HG03196 (cell line): ENCODE measurements around the gene DHCR7.
"Not testable (repeated sequence)": the region's sequence is repeated elsewhere in the genome, so short reads cannot be mapped to it uniquely, and the experiment has no call there.

Experiments
- ATAC-seq: cut with Tn5 transposase; IDR thresholded peaks from one replicate; pipeline ENCODE4 v1.9.1; 2021; ENCODE audit not compliant: unreplicated experiment

Gene DHCR7

DNA sequence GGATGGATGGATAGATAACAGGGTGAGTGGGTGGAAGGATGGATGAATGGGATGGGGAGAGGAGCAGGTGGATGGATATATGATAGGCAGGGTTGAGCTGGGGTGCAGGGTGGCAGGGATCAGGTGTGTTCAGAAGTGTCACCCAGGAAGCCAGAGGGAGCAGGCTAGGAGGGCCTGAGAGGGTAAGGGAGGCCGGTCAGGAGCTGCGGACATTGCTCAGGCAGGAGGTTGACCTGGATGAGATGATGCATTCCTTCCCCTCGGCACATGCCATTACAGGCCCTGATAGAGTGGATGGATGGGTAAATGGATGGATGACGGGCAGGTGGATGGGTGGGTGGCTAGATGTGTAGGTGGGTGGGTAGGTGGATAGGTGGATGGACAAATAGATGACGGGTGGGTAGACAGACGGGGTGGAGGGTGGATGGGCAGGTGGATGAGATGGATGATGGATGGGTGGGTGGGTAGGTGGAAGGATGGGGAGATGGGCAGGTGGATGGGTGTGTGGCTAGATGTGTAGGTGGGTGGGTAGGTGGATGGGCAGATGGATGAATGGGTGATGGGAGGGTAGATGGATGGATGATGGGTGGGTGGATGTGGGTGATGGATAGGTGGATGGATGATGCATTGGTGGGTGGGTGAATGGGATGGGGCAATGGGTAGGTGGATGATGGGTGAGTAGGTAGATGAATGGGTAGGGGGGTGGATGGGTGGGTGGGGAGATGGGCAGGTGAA, 8.0 kb downstream of the DHCR7 start:
- ATAC-seq, result no peak

DNA sequence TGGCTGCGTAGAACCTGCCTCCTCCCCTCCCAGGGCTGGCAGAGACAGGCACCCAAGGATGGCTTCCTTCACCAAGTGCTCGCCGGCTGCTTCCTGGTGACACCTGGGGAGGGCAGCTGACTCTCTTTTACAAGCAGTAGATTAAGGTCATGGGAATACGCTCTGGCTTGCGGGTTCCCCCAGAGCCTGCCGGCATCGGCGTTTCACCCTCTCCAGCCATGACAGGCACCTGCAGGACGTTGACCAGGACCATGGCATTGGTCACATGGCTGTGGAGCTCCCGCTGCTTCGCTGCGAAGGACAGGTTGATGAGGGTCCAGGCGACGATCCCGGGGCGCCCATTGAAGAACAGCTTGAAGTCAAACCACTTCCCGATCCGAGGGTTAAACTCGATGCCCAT, 9.5 kb downstream of the DHCR7 start:
- no peak for ATAC-seq

DNA sequence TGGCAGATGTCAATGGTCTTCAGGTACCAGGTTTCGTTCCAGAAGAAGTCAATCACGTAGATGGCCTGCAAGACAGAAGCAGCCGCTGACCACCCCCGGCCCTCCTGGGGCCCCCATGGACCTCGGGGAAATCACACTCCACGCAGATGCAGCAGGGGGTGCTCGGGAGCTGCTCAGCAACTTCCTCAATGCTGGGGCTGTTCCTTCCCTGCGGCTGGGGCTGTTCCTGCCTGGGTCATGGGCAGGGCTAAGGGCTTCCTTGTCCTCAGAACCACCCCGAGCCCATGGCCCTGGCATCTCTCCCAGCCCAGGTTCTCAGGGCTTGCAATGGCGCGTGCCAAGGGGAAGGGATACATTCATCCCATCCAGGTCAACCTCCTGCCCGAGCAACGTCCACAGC, 10.3 kb downstream of the DHCR7 start:
- no peak for ATAC-seq

DNA sequence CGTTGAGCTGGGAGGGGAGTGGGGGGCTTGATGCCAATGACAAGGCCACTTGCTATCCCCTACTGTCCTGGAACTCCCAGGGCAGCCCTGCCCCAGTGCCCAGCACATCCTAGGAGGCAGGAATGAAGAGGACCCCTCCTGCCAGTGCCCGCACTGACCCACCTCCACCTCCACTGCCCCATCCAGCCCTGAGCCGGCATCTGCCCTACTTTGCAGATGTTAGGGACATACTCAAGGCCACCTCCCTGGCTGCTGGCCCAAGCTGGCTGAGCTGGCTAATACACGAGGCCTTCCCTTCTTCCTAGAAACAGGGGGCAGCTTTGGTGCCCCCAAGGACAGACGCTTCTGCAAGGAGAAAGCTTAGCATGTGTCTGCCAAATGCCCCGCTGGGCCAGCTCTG, 10.8 kb downstream of the DHCR7 start:
- ATAC-seq, result no peak

DNA sequence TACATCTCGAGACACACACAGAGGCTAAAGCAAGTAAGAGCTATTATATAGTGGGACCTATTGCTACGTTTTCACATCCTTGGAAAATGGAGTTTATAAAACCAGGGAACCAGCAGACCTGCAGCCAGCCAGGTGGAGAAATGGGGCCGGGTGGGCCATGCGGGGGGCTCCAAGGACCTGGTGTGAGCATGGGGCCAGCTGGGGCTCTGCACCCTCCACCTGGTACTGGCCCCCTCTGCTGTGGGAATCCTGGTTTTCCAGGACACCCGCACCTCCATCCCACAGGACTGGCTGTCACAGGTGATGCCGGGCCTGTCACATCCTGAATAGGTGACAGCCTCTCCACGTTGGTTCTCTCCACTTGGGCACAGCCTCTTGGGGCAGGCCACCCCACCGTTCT, 11.3 kb downstream of the DHCR7 start:
- no peak for ATAC-seq

DNA sequence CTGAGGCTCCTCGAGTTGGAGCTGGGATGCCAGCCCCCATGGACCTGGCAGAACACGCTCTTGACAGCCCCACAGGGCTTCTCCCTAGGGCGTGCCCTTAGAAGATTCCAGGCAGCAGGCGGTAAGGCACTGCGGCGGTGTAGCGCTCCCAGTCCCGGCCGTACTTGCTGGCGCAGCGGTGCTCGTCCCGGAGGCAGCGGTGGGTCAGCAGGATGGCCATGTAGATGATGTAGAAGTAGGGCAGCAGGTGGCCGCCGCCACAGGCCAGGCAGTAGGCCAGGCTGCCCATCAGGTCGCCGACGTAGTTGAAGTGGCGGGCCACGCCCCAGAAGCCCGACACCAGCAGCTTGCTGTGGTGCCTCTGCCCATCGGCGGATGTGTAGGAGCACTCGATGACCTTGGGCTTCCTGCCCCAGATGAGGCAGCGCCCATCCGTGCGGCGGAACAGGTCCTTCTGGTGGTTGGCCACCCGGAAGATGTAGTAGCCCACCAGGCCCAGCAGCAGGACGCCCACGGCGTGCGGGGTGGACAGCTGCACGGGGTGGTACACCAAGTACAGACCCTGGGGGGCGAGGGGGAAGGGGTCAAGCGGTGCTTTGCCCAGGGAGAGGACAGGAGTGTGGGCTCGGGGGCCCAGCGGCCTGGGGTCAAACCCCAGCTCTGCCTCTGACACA, 12.8 kb downstream of the DHCR7 start:
- no peak for ATAC-seq

DNA sequence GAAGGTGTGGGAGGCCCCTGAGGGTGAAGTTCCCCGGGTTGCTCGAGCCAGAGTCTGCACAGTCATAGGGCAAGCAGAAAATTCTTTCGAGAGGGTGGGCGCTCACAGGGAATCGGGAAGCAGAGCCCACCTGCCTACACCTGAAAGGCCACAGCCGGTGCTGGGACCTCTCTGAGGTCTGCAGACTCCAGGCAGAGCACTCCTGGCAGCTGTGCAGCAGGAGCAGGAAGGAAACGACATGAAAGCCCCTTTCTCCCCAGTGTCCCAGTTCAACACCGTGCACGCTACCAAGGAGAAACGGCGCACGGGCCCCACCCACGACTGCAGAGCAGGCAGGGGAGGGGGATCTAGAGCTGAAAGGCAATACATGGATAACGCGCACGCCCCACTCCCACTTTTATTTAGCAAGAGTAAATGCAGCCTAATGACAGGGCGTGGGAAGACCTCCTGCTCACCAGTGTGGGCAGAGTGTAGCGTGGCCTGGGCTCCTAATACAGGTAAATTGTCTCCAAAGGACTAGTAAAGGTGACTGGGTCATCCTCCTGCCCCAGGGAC, 13.5 kb downstream of the DHCR7 start:
- ATAC-seq, result no peak

DNA sequence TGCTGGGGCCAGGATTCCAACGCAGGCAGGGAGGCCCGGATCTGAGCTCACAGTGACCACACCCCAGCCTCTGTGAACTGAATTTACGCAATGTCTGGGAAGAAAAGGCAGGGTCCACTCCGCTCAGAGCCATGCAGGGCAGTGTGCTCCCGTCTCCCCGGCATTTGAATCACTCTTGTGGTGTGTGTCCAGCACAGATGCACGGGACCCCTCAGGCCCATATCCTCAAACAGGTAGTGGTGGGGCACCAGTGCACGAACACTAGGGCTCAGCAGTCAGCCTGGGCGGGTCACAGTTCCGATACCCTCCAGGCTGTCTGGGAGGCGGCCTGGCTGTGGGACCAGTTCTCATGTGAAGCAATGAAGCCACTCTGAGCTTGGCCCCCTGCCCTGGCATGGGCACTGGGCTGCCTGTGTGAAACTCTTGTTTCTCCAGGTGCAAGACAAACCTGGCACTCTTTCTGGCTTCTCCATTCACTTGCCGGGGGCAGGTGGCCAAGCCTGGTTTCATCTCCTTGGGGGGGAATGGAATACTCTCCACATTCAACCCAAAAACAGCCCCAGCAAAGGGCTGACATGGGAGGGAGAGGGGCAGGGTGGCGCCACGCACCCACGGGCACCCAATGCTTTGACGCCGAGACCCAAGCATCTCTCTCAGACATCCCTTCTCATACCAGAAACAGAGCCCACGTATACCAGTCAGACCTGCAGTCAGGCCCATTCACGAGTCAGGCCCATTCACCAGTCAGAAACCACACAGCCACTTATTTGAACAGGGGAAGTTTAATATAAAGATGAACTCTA, 14.3 kb downstream of the DHCR7 start:
- no peak for ATAC-seq

DNA sequence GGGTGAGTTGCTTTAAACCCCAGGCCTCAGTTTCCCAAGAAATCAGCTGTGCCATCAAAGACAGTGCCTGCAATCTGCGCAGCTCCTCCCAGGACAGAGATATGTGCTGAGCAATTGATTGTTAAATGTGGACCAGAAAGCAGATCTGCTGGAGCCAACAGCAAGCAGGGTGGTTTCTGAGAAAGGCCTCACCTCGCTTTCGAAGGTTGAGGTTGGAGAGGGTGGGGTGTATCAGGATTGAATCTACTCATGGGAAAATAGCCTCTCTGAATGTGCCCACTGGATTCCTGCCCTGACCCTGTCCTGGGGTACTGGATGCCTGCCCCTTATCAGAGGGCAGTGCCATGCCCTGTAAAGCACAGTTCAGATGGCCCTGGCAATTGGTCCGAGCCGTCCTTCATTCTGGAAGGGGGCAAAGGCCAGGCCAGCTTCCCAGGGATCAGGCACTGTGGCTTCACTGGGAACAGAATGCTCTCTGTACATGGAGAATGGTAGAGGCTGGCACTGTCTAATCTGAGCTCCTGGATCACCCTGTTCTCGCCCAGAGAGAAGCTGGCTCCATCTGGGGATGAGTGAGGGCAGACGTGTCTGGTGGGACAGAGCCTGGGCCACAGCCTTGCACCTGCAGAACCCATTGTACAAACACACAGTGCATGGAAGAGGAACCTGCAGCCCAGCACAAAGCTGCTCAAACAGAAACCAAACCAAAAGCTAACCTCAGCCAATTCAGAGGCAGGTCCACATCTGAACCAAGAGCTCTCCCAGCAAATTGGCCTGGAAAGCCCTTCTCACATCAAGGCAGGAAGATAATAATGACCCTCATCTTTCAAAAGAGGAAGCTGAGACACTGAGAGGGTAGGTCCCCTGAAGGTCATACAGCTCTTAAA, 15.2 kb downstream of the DHCR7 start:
- ATAC-seq, result no peak

DNA sequence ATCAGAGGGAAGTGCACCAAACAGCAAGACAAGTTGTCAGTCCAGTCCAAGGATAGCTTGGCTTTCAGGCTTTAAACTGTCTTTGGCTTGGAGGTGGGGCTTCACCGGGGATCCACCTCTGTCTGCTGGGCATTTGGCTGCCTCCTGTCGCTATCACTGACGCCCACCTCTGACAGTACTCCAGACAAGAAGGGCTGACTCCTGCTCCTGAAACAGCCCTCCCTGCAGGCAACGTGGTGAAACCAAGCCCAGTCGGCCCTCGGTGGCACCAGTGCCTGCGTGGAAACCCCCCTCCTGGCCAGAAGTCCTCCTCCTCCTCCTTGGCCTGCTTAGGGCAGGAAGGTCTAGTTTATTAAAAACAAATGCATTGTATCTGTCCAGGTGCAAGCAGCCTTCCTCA, 16.9 kb downstream of the DHCR7 start:
- no peak for ATAC-seq

DNA sequence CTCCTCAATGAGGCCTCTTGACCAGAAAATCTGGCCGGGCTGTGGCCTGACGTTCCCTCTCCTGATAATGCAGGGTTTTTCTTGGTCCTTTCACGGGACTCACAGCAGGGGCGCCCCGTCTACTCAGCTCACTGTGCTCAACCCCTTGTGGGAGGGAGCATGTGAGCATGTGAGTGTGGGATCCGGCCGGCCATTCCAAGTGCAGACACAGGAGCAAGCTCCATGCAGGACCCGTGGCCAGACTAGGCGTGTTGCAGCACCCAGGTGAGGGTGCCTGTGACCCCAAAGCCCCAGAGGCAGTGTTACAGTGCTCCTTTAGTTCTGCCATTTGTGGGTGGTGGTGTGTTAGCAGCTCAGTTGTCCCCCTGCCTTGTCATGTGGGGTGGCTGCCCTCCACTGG, 18.0 kb downstream of the DHCR7 start:
- ATAC-seq, result no peak

DNA sequence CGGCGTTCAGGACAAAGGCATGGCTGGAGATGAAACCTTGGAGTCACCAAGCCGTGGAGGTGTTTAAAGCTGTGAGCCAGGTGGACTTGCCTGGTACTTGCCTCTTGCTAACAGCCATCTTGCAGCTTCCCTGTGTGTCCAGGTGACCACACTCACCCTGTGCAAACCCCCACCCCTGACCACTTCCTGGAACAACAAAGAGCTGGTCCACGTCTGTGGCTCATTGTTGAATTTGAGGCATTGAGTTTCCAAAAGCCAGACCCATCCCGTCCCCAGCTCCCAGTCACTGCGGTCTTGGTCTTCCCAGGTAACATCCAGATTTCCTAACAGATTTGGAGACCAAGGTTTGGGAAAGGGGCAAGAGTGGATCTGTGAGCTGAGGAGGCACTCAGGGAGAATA, 18.5 kb downstream of the DHCR7 start:
- no peak for ATAC-seq

DNA sequence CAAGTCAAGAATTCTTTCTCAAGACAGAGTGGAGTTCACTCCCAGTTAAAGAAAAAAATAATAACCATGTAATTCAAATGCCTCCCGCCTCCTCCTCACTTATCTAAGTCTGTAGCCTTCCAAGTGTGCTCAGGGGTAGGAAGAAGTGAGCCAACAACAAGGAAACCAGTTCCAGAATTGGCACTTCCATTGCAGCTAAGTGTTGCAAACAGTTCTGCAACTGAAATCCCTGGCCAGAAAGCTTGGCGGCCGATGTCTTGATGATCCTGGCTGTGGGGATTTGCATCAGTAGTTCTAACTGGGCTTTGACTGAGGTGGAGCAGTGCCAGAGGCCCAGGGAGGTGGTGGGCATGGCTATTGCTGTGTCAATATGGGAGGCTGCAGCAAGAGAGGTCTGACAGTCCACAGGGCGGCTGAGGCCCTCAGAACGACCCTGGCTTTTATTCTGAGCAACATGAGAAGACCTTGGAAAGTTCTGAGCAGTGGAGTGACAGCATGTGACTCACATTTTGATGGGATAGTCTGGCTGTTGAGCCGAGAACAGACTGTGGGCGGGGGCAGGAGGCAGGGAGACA, 19.2 kb downstream of the DHCR7 start:
- ATAC-seq, result no peak

DNA sequence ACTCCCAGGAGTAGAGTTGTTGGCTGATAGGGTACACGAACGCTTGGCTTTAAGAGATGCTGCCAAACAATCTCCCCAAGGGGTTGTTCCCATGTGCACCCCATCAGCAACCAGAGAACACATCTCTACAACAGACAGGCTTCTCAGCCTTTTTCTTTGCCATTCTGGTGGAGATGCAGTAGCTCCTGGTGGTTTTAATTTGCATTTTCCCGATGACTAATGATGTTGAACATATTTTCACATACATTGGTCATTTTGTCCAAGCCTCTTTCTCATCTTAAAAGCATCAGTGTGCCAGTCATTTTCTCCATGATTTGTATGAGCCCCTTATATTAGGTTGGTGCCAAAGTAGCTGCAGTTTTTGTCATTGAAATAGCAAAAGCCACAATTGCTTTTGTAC, 21.8 kb downstream of the DHCR7 start:
- no peak for ATAC-seq

DNA sequence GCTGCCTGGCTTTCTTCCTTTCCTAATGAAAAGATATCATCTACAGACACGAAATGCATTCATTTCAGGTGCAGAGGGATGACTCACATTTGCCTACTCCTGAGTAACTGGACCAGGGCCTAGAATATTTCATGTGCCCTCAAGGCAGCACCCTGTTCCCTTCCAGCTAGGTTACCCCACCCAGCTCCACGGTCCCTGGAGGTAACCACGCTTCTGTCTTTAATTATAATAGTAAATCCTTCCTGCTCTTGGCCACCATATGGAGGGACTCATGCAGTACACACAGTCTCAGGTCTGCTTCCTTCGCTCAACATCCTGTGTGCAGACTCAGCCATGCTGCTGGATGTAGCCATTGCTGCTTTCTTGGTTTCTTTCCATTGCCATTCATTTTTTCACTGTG, 22.3 kb downstream of the DHCR7 start:
- no peak for ATAC-seq

DNA sequence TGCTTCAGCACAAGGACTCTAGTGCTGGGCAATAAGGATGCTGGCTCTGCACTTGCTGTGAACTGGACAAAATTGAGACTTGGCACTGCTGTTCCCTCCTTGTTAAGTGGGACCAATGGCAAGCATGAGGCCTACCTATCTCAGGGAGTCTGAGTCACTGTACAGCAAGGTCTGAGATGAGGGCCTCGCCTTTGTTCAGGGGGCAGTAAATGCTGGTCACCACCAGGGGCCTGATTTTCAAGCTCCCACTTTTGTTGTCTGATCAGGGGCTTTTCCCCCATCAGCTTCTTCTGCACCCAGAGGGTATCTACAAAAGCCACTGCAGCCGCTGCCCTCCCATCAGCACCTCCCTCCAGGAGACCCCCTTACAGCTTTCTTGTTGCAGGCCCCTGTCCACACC, 22.8 kb downstream of the DHCR7 start:
- no peak for ATAC-seq

DNA sequence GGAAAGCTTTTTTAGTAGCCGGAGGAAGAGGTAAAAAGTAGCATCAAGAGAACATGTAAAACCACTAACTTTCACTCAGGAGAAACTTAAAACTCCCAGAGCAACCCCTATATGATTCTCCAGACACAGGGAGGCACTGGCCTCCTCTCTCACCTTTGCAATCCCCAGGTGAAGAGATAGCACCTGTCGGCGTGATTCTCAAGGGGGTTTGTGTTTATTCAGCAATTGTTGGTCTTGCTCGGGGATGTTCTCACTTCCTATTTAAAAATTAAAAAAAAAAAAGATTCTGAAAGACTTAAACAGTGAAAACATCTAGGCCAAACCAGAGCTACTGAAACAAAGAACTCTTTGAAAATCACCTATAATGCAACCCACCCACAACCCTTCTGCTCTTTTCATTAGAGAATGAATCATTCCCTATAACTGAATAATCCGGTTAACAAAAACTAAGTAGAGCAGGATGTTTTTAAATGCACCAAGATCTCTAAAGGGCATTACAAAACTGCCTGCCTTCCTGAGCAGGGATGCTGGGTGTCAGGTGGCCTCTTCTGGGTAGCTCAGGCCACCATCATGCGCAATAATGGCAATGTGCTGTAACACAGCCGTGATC, 24.9 kb downstream of the DHCR7 start:
- no peak for ATAC-seq

DNA sequence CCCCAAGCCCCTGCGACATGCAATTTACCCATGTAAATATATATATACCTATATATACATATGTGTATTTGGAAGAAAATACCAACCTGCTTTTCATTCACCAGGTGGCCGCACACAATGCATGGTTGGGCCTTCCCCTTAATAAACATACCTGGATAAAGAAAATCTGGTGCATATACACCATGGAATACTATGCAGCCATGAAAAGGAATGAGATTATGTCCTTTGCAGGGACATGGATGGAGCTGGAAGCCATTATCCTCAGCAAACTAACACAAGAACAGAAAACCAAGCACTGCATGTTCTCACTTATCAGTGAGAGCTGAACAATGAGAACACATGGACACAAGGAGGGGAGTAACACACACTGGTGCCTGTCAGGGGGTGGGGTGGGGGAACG, 25.9 kb downstream of the DHCR7 start:
- not testable (repeated sequence) for ATAC-seq

DNA sequence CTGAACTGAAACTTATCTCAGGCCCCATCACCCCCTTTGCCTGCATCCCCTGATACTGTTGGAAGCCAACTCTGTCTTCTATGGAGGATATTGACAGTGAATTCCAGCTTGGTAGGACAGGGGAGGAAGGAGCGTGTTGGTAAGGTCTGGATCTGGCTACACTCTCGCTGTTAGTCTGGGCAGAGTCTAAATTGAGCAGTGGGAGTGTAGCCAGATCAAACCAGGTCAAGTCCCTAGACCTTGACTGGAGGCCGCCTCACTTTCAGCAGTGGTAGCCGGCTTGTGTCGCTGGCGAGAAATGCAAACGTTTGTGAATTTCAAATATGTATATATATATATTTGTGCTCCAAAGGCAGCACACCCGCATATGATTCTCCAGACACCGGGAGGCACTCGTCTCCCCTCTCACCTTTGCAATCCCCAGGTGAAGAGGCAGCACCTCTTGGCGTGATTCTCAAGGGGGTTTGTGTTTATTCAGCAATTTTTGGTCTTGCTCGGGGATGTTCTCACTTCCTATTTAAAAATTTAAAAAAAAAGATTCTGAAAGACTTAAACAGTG, 26.7 kb downstream of the DHCR7 start:
- ATAC-seq, result no peak
